GM18858 (cell line): ENCODE results near the gene FLVCR2.
"Not testable (repeated sequence)": the region's sequence is repeated elsewhere in the genome, so short reads cannot be mapped to it uniquely, and the experiment has no call there.

Experiments
- ATAC-seq: cut with Tn5 transposase; IDR thresholded peaks from one replicate; pipeline ENCODE4 v1.9.1; 2021; ENCODE audit not compliant: unreplicated experiment

FLVCR2 gene

GRCh38 chr14:75660630-75661498 is 82.4 kb downstream of the FLVCR2 start, which contains the start of the genes ERG28 and TTLL5:
Gene ERG28 (minus strand): TSS chr14:75660876. CDS start chr14:75657502, 3,374 bp downstream.
Gene TTLL5 (plus strand): TSS chr14:75661246. CDS start chr14:75663150, 1,904 bp downstream.
- peak; percentile 90 for ATAC-seq

DNA sequence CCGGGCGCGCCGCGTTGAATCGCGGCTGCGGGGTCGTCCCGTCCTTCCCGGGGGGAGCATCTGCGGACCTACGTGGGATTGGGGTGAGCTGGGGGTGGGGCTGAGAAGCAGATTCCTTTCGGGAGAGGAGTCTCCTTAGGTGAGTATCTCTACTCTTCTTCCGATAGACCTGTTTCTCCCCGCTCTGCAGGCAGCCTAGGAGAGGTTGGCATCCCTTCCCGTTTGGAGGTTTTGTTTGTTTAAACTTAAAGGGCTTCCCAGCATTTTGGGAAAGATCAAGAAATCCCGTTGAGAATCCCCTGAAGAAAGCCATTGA is 83.0 kb downstream of the FLVCR2 start:
- no peak for ATAC-seq

- no peak for ATAC-seq
These were observed 84.5 kb downstream of the FLVCR2 start for GRCh38 chr14:75662966-75663365.

- no peak for ATAC-seq
These were observed 88.8 kb downstream of the FLVCR2 start for GRCh38 chr14:75667099-75667765.

DNA sequence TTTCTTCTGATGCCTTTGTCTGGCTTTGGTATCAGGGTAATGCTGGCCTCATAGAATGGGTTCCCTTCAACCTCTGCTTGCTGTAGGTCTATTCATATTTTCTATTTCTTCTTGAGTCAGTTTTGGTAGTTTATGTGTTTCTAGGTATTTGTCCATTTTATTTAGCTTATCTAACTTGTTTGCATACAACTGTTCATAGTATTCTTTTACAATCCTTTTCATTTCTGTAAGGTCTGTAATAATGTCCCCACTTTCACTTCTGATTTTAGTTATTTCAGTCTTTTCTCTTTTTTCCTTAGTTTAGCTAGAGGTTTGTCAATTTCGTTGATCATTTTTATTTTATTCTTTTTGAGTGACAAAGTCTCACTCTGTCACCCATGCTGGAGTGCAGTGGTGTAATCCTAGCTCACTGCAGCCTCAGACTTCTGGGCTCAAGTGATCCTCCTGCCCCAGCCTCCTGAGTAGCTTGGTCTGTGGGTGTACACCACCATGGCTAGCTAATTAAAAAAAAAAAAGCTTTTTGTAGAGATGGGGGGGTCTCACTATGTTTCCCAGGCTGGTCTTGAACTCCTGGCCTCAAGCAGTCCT is 94.3 kb downstream of the FLVCR2 start:
- ATAC-seq, result no peak

DNA sequence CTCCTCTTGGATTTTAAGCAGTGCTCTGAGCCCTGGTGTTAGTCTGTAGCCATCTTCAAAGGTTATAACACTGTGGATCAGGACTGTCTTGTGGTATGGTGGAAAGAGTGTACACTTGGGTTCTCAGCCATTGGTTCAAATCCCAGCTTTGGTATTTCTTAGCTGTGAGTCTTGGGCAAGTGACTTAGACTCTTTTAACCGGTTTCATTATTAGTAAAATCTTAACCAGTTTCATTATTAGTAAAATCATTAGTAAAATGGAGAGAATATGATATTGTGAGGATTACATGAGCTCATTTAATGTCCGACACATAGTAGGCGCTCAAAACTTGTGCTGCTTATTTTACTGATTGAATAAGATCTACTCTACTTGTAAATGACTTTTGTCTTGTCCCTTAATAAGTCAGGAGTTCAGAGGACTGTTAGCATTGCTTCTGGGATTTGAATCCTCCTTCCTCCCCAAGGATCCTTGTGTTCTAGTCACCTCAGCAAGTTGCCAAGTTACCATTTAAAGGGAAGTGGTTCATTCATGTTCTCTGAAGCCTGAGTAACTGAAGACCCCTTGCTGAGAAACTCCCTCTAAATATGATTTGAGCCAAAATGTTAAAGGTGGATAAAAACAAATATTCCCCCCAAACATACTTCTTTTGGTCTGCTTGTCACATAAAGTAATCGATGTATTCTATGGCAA is 95.1 kb downstream of the FLVCR2 start:
- no peak for ATAC-seq

DNA sequence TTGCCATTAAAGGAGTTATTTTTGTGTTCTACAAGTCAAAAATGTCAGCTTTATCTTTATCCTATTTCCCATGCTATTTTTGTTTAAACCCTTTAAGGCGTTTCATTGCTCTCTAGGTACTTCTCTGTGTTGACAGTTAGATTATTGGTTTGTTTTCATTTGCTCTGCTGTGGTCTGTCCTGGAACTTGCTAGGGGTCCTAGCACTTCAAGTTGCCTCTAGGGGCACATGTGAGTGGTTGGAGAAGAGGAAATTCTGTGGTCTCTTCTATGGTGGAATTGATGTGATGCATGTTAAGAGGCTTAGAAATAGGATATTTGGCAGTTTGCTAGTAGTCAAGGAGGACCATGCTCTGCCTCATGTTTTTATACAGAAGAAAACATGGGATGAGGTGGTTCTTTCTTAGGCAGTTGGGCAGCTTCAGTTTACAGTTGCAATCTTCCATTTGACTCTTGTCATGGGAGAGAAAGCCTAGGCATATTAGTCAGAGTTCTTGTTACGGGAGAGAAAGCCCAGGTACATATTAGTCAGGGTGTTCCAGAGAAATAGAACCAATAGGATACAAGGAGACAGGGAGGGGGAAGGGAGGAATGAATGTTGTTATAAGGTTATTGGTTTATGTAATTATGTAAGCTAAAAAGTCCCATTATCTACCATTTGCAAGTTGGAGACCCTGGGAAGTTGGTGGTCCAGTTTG is 97.0 kb downstream of the FLVCR2 start:
- ATAC-seq, result no peak

GRCh38 chr14:75685910-75686309 is 107.5 kb downstream of the FLVCR2 start:
- ATAC-seq, result no peak

DNA sequence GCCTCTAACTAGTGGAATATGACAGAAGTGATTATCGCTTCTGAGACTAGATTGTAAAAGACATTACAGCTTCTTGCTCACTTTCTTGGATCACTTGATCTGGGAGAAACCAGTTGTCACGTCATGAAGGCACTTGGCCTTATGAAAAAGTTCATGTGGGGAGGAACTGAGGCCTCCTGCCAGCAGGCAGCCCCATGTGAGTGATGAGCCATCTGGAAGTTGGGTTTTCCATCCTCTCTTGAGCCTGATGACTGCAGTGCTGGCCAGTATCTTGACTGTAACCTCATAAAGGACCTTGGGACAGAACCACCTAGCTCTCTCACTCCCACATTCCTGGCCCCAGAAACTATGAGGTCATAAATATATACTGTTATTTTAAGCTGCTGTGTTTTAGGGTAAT is 110.6 kb downstream of the FLVCR2 start:
- no peak for ATAC-seq

- ATAC-seq, result no peak
These were observed 111.6 kb downstream of the FLVCR2 start for GRCh38 chr14:75690010-75690409.

- ATAC-seq, result not testable (repeated sequence)
These were observed 116.6 kb downstream of the FLVCR2 start for GRCh38 chr14:75695025-75695424.

DNA sequence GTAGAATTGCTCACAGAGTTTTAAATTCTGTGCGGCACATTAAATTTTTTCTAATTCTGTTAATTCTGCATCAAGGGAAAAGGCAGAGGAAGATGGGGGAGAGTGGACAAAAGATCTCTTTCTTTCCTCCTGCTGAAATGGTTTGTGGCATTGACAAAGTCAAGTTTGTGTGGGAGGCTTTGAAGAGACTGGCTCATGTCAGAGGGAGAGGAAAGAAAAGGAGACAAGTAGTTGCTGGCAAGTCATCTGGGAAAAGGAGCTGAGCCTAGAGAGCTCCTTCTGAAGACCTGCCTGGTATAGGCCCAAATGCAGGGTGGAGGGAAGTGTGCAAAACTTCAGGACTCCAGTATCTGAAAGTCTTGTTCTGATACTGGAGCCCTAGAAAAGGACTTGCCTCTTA is 119.0 kb downstream of the FLVCR2 start:
- ATAC-seq, result no peak
